SK-N-SH treated with all-trans-retinoic acid at 6 μM for 48 hours (cell line): Measurements from ENCODE around the gene ALB.

Experiments used
- ATAC-seq: fragments of 200-7000 bp; cut with Tn5 transposase; 3 replicates; pipeline ENCODE4 v1.9.1; 2020; ENCODE audit warnings: mild to moderate bottlenecking, moderate library complexity
- ARNTL ChIP-seq: fragments of 450-650 bp; formaldehyde crosslinking; IDR thresholded peaks from 2 replicates; pipeline ENCODE4 v1.5.0; 2020; ENCODE audit warnings: low read depth, mild to moderate bottlenecking, moderate library complexity, borderline replicate concordance
- BACH2 ChIP-seq: fragments of 250-450 bp; sonication (Bioruptor Pico); IDR thresholded peaks from 2 replicates; pipeline ENCODE4 v1.9.0; 2021; ENCODE audit warnings: mild to moderate bottlenecking, borderline replicate concordance
- CSDC2 ChIP-seq: fragments of 250-450 bp; sonication (Bioruptor Pico); IDR thresholded peaks from 2 replicates; pipeline ENCODE4 v1.5.0; 2020; ENCODE audit warnings: mild to moderate bottlenecking, moderate library complexity
- CSRNP3 ChIP-seq: fragments of 250-450 bp; sonication (Bioruptor Pico); IDR thresholded peaks from 2 replicates; pipeline ENCODE4 v1.5.1; 2021; ENCODE audit warnings: mild to moderate bottlenecking, moderate library complexity
- ESRRG ChIP-seq: fragments of 250-450 bp; sonication (Bioruptor Pico); IDR thresholded peaks from 2 replicates; pipeline ENCODE4 v1.6.1; 2021; ENCODE audit warnings: mild to moderate bottlenecking
- GLIS3 ChIP-seq: fragments of 250-450 bp; sonication (Bioruptor Pico); IDR thresholded peaks from 2 replicates; pipeline ENCODE4 v1.5.0; 2020; ENCODE audit warnings: mild to moderate bottlenecking, moderate library complexity
- ISL1 ChIP-seq: fragments of 250-450 bp; sonication (Bioruptor Pico); IDR thresholded peaks from 2 replicates; pipeline ENCODE4 v2.1.2; 2022; ENCODE audit warnings: mild to moderate bottlenecking, moderate library complexity
- OSR1 ChIP-seq: fragments of 250-450 bp; sonication (Bioruptor Pico); IDR thresholded peaks from 2 replicates; pipeline ENCODE4 v1.8.0; 2022; ENCODE audit warnings: moderate library complexity, mild to moderate bottlenecking, inconsistent platforms
- POU6F1 ChIP-seq: fragments of 250-450 bp; sonication (Bioruptor Pico); IDR thresholded peaks from 2 replicates; pipeline ENCODE4 v1.8.0; 2021; ENCODE audit warnings: low read depth, mild to moderate bottlenecking, moderate library complexity, borderline replicate concordance
- PPARA ChIP-seq: fragments of 250-450 bp; sonication (Bioruptor Pico); IDR thresholded peaks from 2 replicates; pipeline ENCODE4 v1.5.0; 2020; ENCODE audit warnings: mild to moderate bottlenecking, borderline replicate concordance
- RARB ChIP-seq: fragments of 250-450 bp; sonication (Bioruptor Pico); IDR thresholded peaks from 2 replicates; pipeline ENCODE4 v1.8.0; 2021; ENCODE audit warnings: mild to moderate bottlenecking, moderate library complexity
- SNAI2 ChIP-seq: fragments of 250-450 bp; sonication (Bioruptor Pico); IDR thresholded peaks from 2 replicates; pipeline ENCODE4 v1.5.0; 2020; ENCODE audit warnings: mild to moderate bottlenecking, moderate library complexity
- TCF4 ChIP-seq: fragments of 250-450 bp; sonication (Bioruptor Pico); IDR thresholded peaks from 2 replicates; pipeline ENCODE4 v1.8.0; 2021; ENCODE audit warnings: mild to moderate bottlenecking, moderate library complexity, borderline replicate concordance
- TOX ChIP-seq: fragments of 250-450 bp; sonication (Bioruptor Pico); IDR thresholded peaks from 2 replicates; pipeline ENCODE4 v1.8.0; 2021; ENCODE audit warnings: mild to moderate bottlenecking, moderate library complexity, borderline replicate concordance
- ZC3H10 ChIP-seq: fragments of 250-450 bp; sonication (Bioruptor Pico); IDR thresholded peaks from 2 replicates; pipeline ENCODE4 v1.5.1; 2021; ENCODE audit warnings: mild to moderate bottlenecking, moderate library complexity
- ZFP3 ChIP-seq: fragments of 250-450 bp; sonication (Bioruptor Pico); IDR thresholded peaks from 2 replicates; pipeline ENCODE4 v1.5.0; 2020; ENCODE audit warnings: mild to moderate bottlenecking, moderate library complexity
- ZFP30 ChIP-seq: fragments of 450-650 bp; formaldehyde crosslinking; IDR thresholded peaks from 2 replicates; pipeline ENCODE4 v1.5.0; 2022; ENCODE audit warnings: mild to moderate bottlenecking, moderate library complexity
- ZNF8 ChIP-seq: fragments of 450-650 bp; formaldehyde crosslinking; IDR thresholded peaks from 2 replicates; pipeline ENCODE4 v1.5.0; 2020; ENCODE audit warnings: mild to moderate bottlenecking, moderate library complexity
- TF ChIP-seq, protein P1 (sequence below): fragments of 250-450 bp; sonication (Bioruptor Pico); IDR thresholded peaks from 2 replicates; pipeline ENCODE4 v1.5.0; 2020; ENCODE audit warnings: mild to moderate bottlenecking, moderate library complexity
- TF ChIP-seq, protein P2 (sequence below): fragments of 250-450 bp; sonication (Bioruptor Pico); IDR thresholded peaks from 2 replicates; pipeline ENCODE4 v1.8.0; 2020; ENCODE audit warnings: mild to moderate bottlenecking, moderate library complexity, borderline replicate concordance
- TF ChIP-seq, protein P3 (sequence below): fragments of 250-450 bp; sonication (Bioruptor Pico); IDR thresholded peaks from 2 replicates; pipeline ENCODE4 v1.5.1; 2020; ENCODE audit warnings: low read depth, mild to moderate bottlenecking, moderate library complexity

The ALB gene

DNA sequence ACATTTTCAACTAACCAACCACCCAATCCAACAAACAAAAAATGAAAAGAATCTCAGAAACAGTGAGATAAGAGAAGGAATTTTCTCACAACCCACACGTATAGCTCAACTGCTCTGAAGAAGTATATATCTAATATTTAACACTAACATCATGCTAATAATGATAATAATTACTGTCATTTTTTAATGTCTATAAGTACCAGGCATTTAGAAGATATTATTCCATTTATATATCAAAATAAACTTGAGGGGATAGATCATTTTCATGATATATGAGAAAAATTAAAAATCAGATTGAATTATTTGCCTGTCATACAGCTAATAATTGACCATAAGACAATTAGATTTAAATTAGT, 27.7 kb downstream of the ALB start:
- ATAC-seq = no peak
- no peak for TF ChIP-seq ZC3H10 (CRISPR knock-in tag)

GRCh38 chr4:73432169-73433000, 28.3 kb downstream of the ALB start:
- TF ChIP-seq, protein P1, sequence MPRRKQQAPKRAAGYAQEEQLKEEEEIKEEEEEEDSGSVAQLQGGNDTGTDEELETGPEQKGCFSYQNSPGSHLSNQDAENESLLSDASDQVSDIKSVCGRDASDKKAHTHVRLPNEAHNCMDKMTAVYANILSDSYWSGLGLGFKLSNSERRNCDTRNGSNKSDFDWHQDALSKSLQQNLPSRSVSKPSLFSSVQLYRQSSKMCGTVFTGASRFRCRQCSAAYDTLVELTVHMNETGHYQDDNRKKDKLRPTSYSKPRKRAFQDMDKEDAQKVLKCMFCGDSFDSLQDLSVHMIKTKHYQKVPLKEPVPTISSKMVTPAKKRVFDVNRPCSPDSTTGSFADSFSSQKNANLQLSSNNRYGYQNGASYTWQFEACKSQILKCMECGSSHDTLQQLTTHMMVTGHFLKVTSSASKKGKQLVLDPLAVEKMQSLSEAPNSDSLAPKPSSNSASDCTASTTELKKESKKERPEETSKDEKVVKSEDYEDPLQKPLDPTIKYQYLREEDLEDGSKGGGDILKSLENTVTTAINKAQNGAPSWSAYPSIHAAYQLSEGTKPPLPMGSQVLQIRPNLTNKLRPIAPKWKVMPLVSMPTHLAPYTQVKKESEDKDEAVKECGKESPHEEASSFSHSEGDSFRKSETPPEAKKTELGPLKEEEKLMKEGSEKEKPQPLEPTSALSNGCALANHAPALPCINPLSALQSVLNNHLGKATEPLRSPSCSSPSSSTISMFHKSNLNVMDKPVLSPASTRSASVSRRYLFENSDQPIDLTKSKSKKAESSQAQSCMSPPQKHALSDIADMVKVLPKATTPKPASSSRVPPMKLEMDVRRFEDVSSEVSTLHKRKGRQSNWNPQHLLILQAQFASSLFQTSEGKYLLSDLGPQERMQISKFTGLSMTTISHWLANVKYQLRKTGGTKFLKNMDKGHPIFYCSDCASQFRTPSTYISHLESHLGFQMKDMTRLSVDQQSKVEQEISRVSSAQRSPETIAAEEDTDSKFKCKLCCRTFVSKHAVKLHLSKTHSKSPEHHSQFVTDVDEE (CRISPR knock-in tag) = no peak
- no peak for ATAC-seq

DNA sequence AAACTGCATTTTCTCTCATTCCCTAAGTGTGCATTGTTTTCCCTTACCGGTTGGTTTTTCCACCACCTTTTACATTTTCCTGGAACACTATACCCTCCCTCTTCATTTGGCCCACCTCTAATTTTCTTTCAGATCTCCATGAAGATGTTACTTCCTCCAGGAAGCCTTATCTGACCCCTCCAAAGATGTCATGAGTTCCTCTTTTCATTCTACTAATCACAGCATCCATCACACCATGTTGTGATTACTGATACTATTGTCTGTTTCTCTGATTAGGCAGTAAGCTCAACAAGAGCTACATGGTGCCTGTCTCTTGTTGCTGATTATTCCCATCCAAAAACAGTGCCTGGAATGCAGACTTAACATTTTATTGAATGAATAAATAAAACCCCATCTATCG, 29.1 kb downstream of the ALB start:
- no peak for TF ChIP-seq ZFP3 (CRISPR knock-in tag)
- TF ChIP-seq CSDC2 = no peak
- TF ChIP-seq TCF4 (CRISPR knock-in tag) = no peak
- TF ChIP-seq RARB (CRISPR knock-in tag) = no peak
- no peak for TF ChIP-seq ZFP30 (CRISPR knock-in tag)
- no peak for TF ChIP-seq GLIS3 (CRISPR knock-in tag)
- no peak for TF ChIP-seq ISL1
- no peak for TF ChIP-seq ZC3H10 (CRISPR knock-in tag)
- no peak for TF ChIP-seq OSR1 (CRISPR knock-in tag)
- TF ChIP-seq PPARA = no peak
- TF ChIP-seq BACH2 (CRISPR knock-in tag) = no peak
- TF ChIP-seq CSRNP3 (CRISPR knock-in tag) = no peak
- TF ChIP-seq, protein P2, sequence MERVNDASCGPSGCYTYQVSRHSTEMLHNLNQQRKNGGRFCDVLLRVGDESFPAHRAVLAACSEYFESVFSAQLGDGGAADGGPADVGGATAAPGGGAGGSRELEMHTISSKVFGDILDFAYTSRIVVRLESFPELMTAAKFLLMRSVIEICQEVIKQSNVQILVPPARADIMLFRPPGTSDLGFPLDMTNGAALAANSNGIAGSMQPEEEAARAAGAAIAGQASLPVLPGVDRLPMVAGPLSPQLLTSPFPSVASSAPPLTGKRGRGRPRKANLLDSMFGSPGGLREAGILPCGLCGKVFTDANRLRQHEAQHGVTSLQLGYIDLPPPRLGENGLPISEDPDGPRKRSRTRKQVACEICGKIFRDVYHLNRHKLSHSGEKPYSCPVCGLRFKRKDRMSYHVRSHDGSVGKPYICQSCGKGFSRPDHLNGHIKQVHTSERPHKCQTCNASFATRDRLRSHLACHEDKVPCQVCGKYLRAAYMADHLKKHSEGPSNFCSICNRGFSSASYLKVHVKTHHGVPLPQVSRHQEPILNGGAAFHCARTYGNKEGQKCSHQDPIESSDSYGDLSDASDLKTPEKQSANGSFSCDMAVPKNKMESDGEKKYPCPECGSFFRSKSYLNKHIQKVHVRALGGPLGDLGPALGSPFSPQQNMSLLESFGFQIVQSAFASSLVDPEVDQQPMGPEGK (CRISPR knock-in tag) = no peak
- TF ChIP-seq ARNTL (CRISPR knock-in tag) = no peak
- no peak for TF ChIP-seq SNAI2 (CRISPR knock-in tag)
- TF ChIP-seq, protein P3, sequence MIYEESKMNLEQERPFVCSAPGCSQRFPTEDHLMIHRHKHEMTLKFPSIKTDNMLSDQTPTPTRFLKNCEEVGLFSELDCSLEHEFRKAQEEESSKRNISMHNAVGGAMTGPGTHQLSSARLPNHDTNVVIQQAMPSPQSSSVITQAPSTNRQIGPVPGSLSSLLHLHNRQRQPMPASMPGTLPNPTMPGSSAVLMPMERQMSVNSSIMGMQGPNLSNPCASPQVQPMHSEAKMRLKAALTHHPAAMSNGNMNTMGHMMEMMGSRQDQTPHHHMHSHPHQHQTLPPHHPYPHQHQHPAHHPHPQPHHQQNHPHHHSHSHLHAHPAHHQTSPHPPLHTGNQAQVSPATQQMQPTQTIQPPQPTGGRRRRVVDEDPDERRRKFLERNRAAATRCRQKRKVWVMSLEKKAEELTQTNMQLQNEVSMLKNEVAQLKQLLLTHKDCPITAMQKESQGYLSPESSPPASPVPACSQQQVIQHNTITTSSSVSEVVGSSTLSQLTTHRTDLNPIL (CRISPR knock-in tag) = no peak
- ATAC-seq = no peak

- no peak for TF ChIP-seq ESRRG (CRISPR knock-in tag)
- TF ChIP-seq, protein P2 (CRISPR knock-in tag) = no peak
- no peak for TF ChIP-seq ZC3H10 (CRISPR knock-in tag)
- TF ChIP-seq TCF4 (CRISPR knock-in tag) = no peak
- TF ChIP-seq ZNF8 (CRISPR knock-in tag) = no peak
- no peak for TF ChIP-seq POU6F1 (CRISPR knock-in tag)
- no peak for TF ChIP-seq RARB (CRISPR knock-in tag)
- TF ChIP-seq PPARA = no peak
- no peak for TF ChIP-seq ISL1
- TF ChIP-seq, protein P1 (CRISPR knock-in tag) = no peak
- no peak for TF ChIP-seq TOX
- peak; percentile 75; the same call in 2 of the 3 replicates for ATAC-seq
Observed at GRCh38 chr4:73434311-73434710, 30.2 kb downstream of the ALB start.
